ENCODE measurements around the gene PTGES3L. TPM values are rescaled to one million over a fixed set of nuclear protein-coding genes. Genes with fewer than 3 reads are reported as not detected.
"Not testable (repeated sequence)": the region's sequence is repeated elsewhere in the genome, so short reads cannot be mapped to it uniquely, and the experiment has no call there.

PTGES3L gene
- polyA plus RNA-seq, 1 donor, result 69.1 TPM

- no peak for DNase-seq
Observed at GRCh38 chr17:43014020-43014648, 34.3 kb upstream of the PTGES3L start.

- DNase-seq, result no peak
Observed at GRCh38 chr17:43013296-43013695, 33.4 kb upstream of the PTGES3L start.

DNA sequence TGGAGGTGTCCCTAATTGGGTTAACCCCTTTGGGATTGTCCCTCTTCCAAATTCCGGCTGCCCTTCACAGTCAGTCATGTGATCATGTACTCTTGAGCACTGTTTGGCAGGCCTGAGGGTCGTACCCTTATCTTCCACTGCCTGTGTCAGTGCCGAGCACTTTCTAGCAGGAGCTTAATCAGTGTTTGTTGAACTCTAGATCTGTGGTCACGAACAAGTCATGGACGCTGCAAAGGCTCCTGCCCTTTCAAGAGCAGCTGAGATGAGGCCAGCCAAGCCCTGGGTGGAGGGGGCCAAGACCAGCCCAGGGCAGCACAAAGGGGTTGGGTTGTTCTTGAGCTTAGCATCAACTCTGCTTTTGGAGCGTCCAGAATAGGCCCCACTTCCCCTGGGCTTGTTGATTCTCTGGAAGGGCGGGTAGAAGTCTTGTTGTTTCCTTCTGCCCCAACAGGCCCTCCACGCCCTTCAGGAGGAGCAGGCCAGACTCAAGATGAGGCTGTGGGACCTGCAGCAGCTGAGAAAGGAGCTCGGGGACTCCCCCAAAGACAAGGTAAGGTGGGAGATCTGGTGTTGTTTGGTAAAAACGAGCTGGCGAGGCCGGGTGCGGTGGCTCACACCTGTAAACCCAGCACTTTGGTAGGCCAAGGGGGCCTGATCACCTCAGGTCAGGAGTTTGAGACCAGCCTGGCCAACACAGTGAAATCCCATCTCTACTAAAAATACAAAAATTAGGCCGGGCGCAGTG lies 32.0 kb upstream of the PTGES3L start:
- DNase-seq, result no peak

- no peak for DNase-seq
Observed at GRCh38 chr17:43010667-43011308, 30.9 kb upstream of the PTGES3L start.

- DNase-seq, result peak; percentile 84
Observed at GRCh38 chr17:43006639-43007551, 27.0 kb upstream of the PTGES3L start, which contains the start of gene IFI35. Gene IFI35, plus strand, starts transcription at chr17:43006784. Its CDS starts 164 bp downstream, at chr17:43006948.

DNA sequence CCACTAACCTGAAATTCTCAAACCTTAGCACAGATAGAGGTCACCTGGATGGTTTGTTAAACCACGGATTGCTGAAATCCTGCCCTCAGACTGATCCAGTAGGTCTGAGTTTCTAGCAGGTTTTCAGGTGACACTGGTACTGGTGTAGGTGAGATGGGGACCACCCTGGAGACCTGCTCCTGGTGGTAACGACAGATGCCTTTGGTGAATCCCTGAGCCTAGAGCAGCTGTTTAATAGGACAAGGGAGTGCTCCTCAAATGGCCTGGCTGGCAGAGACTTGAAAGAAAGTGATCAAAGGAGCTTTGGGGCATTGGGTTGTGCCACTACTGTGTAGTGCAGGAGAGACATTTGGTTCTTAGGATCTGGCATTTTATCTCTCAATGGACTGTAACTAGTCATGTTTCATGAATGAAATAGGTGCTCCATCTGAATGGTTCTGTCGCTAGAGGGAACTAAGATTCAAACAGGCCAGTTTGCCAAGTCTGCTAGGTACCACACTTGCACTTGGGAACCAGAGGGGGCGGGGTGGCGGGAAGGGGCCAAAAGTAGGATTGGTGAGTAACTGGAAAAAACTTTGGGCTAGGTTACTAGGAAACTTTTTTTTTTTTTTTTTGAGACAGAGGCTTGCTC lies 23.8 kb upstream of the PTGES3L start:
- DNase-seq, result no peak

GRCh38 chr17:43000894-43001293 lies 21.0 kb upstream of the PTGES3L start:
- not testable (repeated sequence) for DNase-seq

DNA sequence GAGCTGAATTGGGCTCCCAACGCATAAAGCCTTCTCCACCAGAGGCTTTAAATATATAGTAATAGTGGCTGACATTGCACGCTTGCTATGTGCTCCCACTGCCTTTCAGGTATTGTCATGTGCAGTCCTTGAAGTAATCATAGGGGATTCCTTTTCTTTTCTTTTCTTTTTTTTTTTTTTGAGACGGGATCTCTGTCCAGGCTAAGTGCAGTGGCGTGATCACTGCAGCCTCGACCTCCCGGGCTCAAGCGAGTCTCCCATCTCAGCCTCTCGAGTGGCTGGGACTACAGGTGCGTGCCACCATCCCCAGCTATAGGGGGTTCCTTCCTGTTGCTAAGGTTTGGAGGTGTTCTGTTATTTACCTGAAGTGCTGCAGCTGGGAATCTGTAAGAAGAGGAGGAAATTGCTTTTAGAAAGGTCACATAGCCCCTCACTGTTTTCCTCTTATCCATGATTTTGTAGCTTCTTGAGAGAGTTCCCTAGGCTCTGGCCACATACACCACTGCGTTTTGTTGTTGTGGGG lies 19.2 kb upstream of the PTGES3L start:
- no peak for DNase-seq

DNA sequence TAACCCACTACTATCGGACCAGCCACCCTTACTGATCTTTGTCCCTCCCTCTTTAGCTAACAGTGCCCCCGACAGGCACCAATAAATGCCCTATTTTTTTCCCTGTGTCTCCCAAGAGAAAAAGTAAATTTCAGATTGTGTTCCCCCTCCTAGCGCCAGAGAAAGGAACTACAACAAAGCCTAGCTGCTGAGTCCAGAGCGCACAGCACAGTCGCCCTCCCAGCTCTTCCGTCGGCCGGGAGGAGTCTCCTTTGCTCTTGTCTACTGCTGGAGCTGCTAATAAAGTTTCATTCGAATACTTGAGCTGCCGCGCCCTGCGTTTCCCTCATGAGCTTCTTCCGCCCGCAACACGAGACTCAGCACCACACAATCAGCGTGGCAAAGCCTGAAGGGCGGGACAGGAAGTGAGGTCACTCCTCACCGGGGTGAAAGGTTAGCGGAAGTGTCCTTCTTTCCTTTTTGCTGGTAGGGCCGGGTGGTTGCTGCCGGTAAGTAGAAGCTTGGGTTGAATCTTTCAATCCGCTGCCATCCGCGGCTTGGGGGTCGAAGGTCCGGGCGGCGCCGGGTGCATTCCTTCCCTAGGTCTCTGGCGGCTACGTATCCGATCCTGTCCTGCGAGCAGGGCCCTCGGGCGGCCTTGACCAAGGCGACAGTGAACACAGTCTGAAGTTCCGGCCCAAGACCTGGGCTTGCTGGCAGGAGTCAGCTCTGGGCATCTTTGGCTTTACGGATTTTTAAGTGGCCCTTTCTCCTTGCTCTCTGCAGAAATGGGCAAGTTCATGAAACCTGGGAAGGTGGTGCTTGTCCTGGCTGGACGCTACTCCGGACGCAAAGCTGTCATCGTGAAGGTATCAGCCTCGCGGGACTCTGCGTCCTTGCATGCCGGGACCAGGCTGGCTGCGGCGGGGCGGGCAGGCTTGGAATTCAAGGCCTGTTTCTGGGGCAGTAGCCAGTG lies 18.4 kb upstream of the PTGES3L start, which contains the start of gene RPL27:
RPL27 (plus strand) TSS at position 436 of the 955 bp plus-strand sequence; CDS start at position 768, 332 bp downstream.
- peak; percentile 99 for DNase-seq

DNA sequence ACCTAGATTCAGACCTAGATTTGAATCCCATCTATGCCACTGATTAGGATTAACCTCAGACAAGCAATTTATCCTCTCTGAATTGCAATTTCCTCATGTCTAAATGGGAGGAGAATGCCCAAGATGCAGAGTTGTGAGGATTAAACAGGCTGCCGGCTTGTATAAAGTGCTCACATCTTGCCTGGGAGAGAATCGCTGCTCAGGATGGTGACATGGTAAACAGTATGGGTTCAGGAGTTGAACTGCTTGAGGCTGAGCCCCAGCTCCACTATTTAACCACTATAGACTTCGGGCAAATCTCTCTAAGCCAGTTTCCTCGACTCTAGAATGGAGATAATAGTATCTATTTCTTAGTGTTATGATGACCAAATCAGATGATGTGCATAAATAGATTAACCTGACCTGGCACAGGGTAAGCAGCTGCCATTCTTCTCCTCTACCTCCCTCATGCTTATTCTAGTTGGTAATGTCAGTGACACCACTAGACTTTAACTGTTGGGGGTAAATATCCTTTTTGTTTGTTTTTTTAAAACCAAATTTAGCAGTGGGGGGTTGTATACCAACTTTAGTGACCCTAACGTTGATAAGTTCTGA lies 17.6 kb upstream of the PTGES3L start:
- no peak for DNase-seq

DNA sequence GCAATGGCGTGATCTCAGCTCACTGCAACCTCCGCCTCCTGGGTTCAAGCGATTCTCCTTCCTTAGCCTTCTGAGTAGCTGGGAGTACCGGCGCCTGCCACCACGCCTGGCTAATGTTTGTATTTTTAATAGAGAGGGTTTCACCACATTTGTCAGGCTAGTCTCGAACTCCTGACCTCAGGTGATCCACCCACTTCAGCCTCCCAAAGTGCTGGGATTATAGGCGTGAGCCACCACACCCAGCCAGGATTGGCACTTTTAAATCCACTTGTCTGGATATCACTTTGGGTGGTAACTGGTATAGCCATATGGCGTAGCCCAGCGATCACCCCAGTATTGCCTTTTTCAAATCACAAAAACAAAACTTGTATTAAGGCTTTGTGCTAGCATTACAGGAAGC lies 14.0 kb upstream of the PTGES3L start:
- not testable (repeated sequence) for DNase-seq

GRCh38 chr17:42992872-42993271 lies 13.0 kb upstream of the PTGES3L start:
- DNase-seq, result no peak

GRCh38 chr17:42991471-42991870 lies 11.6 kb upstream of the PTGES3L start:
- no peak for DNase-seq

DNA sequence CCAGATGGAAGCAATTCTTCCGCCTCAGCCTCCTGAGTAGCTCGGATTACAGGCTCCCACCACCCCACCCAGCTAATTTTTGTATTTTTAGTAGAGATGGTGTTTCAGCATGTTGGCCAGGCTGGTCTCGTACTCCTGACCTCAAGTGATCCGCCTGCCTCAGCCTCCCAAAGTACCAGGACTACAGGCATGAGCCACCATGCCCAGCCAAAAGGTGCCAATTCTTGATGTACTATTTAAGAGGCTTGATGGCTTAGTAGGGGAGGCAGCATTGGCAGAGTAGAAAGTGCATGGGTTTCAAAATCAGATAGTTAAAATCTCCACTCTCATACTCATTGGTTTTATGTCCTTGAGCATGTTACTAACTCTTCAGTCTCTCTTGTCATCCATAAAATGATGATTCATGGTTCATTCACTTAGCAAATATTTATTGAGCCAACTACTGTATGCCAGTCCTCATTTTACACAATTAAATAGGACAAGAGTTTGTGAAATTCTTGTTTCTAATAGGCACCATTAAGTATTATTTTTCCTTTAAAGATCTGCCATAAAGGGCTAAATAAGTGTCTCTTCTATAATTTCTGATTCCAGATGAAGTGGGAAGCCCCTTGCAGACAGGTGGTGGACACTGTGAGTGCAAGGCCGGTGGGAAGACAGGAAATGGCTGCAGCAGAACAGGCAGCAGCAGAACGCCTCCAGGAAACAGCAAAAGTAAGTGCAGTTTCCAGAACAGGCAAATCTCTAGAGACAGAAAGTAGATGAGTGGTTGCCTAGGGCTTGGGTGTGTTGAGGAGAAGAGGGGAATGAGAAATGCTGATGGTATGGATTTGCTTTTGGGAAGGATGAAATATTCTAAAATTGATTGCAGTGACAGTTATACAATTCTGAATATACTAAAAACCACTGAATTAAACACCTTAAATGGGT lies 10.1 kb upstream of the PTGES3L start:
- no peak for DNase-seq

GRCh38 chr17:42989141-42989540 lies 9.3 kb upstream of the PTGES3L start:
- no peak for DNase-seq

DNA sequence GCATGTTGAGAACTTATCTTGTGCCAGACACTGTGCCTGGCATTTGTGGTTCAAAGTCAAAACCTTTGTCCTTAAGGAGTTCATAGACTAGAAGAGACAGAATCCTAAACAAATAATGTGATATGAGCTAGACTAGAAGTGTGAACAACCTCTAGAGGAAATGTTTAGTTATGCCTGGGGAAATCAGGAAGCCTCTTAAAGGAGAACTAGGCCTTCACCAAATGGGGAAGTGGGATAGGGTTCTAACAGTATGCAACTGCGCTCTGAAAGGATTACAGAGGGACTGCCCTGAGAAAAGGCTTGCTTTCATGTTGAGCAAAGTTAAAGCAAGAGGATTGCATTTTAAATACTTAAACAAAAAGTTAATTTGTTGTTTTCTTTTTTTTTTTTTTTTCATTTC lies 5.3 kb upstream of the PTGES3L start:
- no peak for DNase-seq

GRCh38 chr17:42982266-42982665 lies 2.4 kb upstream of the PTGES3L start:
- no peak for DNase-seq

- DNase-seq, result peak; percentile 15
Observed at GRCh38 chr17:42980766-42981397, 1.0 kb upstream of the PTGES3L start.

Data from hindlimb muscle (tissue), 1 donor.